HCEC 1CT (cell line): ENCODE measurements around the gene ZBTB25.

Source experiments
- DNase-seq: peaks from one replicate; pipeline ENCODE4 v3.0.0-alpha.2; 2017

The ZBTB25 gene

DNA sequence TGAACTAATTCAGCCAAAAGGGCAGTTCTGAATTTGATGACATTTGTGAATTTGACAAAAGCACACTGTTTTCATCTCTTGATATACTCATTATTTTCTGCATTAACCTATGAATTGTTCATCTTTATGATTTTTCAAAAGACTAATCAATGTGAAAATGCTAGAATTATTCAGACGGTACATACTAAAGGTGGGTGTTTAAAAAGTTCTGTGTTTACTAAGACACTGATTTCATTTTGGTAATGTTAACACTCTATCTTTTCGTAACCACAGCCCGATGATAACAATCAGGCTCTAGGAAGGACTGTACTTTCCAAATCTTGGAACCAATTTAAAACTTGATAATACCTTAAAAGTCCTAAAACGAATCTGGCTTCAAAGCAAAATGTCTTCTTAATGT, 28.9 kb downstream of the ZBTB25 start:
- no peak for DNase-seq

DNA sequence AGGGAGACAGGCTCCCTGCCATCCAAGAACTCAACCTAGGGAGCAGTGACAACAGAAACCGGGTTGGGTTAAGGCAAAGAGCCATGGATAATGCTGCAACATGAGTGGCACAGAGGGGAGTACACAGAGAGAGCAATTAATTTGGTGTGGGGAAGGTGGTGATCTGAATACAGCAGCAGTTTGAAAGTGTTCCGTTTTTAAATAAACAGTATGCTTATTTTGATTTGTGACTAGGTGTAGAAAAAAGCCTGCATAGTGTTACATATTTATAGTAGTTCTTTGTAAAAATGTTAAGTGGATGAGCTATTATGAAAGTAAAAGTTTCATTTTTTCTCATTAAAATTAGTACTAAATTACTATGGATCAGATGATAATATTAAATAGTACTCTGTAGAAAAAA, 29.6 kb downstream of the ZBTB25 start:
- no peak for DNase-seq

DNA sequence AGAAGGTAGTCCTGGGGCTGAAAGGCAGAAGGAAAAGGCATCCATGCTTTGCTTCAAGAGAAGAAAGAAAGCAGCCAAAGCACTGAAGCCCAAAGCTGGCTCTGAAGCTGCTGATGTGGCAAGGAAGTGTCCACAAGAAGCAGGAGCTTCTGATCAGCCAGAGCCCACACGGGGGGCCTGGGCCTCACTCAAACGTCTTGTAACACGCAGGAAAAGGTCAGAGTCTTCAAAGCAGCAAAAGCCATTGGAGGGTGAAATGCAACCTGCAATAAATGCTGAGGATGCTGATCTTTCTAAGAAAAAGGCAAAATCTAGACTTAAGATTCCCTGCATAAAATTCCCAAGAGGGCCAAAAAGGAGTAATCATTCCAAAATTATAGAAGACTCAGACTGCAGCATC, 35.2 kb downstream of the ZBTB25 start:
- DNase-seq: no peak

DNA sequence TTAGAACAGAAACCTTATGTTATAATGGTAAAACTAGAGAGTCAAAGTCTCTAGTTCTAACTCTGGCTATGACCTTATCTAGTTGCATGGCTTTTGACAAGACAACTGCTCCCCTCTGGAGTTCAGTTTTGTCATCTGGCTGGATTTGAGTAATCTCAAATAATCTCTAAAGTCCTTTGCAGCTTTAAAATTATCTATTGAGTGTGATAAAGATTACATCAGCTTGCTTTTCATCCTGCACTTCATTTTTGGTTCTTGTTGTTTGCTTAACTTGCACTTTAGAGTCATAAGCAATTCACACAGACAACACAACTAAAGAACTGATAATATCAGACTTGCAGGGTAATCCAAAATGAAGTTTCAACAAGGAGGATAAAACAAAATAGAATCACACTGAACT, 36.1 kb downstream of the ZBTB25 start:
- no peak for DNase-seq

- DNase-seq: no peak
Measured at GRCh38 chr14:64467101-64467500, 36.5 kb downstream of the ZBTB25 start.

DNA sequence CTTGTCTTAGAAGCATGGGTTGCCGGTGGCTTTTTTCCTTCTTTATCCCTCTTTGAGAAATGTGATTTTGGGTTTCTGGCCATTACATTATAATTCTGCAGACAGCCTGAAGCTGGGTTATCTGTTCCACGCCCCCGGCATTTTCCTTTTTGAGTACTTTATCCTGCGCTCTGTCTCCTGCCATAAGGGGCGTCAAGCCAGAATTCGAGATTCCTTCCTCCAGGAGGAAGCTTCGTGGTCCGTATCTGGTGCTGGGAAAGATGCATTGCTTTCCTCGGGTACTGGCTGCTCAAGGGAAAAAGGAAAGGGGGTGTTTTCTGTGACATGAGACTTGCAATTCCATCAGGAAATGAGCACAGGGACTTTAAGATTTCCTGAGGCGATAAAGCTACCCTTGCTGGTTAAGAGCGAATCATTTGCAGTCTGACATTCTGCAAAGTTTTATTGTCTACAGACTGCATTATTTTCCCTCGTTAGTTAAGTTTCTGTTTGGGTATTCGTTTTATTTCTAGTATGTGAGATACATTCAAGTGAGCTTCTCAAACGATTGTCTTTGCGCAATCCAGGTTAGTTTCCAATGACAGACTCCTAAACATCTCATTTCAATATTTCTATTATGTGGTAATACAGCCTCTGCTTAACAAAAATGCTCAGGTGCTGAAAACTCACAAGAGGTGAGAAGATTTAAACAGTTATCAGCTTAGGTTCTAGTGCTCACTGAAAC, 37.6 kb downstream of the ZBTB25 start:
- peak; percentile 43 for DNase-seq

GRCh38 chr14:64465191-64465822, 38.3 kb downstream of the ZBTB25 start, which contains the start of gene AKAP5:
TSS of gene AKAP5 (plus strand) at chr14:64465499. CDS start at chr14:64468395, 2,896 bp downstream.
- DNase-seq: no peak

DNA sequence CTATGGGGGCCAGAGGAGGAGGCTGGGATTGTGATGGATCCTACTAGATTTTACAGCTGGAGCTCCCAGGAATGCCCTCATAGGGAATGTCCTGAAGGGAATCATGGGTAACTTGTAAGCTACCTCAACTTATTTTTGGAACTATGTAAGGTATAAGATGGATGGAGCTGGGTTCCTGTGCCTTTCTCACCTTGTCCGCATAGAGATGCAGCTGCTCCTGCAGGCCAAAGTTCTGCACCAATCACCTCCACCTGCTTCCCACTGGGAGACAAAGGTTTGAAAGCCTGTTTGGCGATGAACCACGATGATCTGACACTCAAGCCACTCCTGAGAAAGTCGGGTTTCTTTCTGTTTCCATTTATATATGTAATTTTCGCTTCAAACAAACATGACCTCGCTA, 39.0 kb downstream of the ZBTB25 start:
- no peak for DNase-seq

DNA sequence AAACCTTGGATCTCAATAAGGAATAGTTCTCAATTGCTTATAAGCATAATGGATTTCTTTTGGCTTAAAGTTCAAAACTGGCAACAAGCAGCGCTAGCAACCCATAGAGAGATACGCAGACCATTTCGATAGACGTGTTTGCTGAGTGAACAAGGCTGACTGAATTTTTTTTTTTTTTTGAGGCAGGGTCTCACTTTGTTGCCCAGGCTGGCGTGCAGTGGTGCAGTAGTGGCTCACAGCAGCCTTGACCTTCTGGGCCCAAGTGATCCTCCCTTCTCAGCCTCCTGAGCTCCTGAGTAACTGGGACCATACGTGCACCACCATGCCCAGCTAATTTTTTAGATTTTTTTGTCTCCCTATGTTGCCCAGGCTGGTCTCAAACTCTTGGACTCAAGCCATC, 39.8 kb downstream of the ZBTB25 start:
- DNase-seq: no peak

DNA sequence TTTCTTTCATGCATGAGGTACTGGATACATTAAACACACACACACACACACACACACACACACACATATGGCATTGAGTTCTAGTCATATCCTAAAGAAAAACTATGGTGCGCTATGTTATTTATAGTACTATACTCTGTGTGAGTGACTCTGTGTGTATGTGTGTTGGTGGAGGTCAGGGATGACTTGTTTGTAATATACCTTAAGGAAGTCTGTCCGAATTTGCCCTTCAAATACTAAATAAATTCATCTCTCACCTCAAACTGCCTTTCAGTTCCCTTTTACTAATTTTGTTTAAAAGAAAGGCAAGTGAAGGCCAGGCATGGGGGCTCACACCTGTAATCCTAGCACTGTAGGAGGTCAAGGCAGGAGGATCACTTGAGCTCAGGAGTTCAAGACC, 40.4 kb downstream of the ZBTB25 start:
- no peak for DNase-seq

DNA sequence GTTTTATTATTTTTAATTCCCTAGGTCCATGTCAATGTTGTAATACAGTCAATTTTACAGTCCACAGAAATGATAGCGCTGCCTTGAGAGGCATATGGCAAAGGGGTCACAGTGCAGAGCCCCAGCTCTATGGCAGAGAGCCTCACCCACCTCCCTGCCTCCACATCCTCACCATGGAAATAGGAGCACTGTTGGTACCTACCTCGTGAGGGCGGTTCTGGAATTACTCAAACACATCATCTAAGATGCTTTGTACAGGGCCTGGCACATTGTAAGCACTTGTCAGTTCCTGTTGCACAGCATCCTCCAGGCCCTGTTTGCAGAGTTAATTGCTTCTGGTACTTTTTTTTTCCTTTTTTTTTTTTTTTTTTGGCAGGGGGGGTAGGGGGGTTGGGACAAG, 42.4 kb downstream of the ZBTB25 start:
- DNase-seq: no peak

- DNase-seq: no peak
Measured at GRCh38 chr14:64459405-64460136, 44.1 kb downstream of the ZBTB25 start.

GRCh38 chr14:64454671-64455070, 49.0 kb downstream of the ZBTB25 start:
- no peak for DNase-seq

- no peak for DNase-seq
Measured at GRCh38 chr14:64450255-64450654, 53.4 kb downstream of the ZBTB25 start.

GRCh38 chr14:64447876-64448670, 55.6 kb downstream of the ZBTB25 start:
- no peak for DNase-seq

DNA sequence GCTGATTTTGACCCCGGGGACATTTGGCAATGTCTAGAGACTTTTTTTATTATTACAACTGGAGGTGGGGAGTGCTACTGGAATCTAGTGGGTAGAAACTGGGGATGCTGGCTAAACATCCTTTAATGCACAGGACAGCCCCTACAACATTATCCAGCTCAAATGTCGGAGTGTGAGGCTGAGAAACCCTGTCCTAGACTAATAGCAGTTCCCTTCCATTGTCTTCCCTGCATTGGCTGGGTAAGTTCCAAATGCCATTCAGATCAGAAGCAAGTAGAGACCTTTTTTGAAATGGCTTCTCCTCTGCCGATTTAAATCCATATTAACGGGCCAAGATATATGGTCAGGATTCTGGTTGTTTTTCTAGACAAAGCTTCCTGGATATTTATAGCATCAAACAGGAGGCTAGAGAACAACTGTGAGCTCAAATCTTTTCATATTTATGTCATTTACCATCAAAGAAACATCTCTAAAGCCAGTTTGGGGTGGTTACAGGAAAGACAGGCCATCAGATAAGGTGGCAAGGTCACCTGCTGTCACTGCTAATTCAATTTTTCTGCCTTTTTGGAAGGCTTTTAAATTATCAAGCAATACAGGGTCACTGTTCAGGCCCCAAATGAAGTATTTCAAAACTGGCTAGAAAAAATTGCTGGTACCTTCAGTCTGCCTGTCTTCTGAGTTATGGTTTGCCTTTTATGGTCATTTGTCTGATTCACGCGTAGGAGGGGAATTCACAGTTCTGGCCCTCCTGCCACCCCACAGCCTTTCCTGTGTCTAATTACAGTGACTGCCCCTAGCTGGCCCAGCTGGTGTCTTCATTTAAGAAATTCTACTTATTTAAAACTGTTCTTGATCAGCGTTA, 58.4 kb downstream of the ZBTB25 start:
- peak; percentile 91 for DNase-seq

- DNase-seq: no peak
Measured at GRCh38 chr14:64444140-64444539, 59.5 kb downstream of the ZBTB25 start.

DNA sequence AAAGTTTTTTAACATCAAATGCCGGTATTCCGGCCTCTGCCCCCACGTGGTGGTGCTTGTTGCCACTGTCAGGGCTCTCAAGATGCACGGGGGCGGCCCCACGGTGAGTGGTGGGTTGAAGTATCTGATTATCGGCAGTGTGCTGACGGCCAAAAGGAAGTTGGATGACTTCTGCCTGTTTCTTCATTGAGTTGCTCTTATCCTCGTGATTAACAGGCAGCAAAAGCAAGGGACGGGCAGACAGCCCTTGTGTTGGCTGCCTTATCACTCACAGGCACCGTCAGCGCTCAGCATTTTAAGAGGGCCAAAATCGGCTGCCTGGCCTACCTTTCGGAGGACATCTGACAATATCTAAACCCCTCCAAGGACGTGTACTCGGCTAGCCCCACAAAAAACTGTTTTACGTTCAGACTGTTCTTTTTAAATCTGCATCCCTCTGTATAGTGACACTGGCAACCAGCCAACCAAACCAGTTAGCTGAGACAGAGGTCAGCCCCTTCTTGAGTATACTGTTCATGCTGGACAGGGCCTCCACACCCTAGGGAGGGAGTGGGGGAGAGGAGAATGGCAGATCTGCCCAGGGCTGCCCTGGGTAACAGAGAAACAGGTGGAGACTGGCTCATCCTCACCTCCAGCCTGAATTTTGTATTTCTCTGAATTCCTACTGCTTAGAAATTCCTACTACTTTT, 61.2 kb downstream of the ZBTB25 start:
- DNase-seq: no peak

DNA sequence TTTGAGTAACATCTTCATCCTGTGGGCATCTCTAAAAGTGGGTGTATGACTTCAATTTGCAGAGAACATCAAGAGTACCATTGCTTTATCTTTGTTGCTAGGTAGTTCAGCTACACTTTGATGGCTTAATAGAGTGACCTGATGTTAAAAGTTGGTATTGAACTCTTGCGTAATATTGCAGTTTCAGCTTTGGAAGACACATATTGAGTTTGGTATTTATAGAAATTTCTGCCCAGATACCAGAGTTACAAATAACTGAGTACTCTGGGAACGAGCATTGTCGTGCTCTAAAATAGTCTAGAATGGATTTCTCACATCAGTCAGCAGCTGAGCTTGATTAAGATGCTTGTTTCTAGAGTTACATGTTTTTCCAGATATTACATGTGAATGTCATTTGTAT, 63.1 kb downstream of the ZBTB25 start:
- peak; percentile 64 for DNase-seq

GRCh38 chr14:64439141-64439540, 64.5 kb downstream of the ZBTB25 start:
- no peak for DNase-seq

- peak; percentile 84 for DNase-seq
Measured at GRCh38 chr14:64438181-64438841, 65.3 kb downstream of the ZBTB25 start.
